SKM-1 (cell line): ENCODE data around the gene PPP4R3B.

Experiments
- DNase-seq: peaks from one replicate; lab custom pipeline; 2025; ENCODE audit not compliant: unreplicated experiment; lab: John Stamatoyannopoulos, UW

Gene PPP4R3B

DNA sequence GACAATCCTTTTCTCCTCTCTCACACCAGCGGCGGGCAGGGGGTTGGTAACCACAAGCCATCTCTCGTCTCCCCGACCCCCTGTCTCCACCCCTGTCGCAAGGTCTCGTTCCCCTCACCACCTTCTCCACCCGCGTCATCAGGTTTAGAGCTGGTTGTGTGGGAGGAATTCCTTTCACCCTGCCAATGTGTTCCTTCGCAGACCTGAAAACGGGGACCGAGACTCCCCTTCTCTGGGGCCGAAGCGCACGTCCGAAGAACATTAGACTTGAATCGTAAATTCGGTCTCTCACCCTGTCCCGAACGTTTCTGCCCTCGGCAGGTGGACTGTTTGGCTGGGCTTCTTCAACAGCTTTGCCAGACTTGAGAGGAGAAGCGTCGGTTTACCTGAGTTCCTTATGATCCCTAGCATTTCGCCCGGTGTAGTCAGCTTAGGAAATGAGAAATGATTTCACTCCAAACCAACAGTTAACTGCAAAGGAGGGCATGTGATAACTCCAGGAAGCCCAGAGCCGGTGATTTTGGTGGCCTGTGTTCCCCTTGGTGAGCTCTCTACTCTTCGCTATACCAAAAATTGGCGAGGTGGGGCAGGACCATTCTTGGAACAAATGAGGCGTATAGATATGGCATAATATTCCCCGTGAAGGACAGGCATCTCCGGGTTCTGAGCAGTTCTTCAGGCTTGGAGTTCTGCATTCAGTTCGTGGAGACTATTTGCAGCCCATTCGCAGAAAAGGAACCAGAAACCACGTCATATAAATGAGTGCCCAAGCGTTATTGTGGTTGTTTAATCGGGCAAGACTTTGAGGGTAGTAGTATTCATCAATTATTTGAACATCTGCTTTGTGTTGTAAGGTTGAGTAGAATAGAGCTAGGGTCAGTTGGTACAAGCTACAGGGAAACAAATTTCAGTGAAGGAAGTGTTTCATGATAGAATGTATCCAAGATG, 97.2 kb downstream of the PPP4R3B start:
- no peak for DNase-seq

DNA sequence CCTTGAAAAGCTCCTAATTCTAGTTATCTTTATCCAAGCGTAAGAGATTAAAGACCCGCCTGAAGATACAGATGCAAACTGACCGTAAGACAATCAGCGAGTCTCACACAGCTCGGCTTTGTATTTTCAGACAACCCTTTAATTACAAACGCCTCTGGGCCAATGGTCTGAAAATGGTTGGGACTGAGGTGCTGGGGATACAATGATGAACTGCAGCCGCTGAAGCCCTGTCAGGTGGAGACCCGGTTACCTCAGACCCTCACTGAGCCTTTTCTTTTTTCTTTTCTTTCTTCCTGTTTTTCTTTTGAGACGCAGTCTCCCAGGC, 98.6 kb downstream of the PPP4R3B start:
- DNase-seq = no peak

DNA sequence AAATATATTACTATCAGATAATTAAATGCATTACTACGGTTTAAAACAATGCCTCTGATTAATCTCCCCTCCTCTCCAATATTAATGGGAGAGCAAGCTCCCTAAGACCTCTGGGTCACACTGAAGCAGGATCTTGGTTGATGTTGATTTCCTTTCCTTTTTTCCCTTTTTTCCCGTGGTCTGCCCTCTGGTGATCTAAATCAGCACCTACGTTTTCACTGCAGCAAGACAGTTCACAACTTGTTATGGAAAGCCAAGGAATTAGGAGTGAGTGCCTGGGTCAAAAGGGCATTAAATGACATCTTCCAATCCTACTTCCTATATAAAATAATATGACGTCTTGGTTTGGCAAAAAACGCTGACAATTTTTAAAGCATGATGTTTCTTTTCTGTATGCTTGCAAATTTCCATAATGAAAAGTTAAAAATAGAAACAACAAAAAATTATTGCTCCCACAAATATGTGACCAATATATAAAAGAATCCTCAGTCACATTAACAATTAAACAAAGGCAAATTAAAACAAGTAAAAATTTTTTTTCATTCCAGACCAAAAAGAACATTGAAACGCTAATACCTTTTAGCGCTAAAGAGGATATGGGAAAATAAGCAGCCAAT, 105.8 kb downstream of the PPP4R3B start:
- no peak for DNase-seq

DNA sequence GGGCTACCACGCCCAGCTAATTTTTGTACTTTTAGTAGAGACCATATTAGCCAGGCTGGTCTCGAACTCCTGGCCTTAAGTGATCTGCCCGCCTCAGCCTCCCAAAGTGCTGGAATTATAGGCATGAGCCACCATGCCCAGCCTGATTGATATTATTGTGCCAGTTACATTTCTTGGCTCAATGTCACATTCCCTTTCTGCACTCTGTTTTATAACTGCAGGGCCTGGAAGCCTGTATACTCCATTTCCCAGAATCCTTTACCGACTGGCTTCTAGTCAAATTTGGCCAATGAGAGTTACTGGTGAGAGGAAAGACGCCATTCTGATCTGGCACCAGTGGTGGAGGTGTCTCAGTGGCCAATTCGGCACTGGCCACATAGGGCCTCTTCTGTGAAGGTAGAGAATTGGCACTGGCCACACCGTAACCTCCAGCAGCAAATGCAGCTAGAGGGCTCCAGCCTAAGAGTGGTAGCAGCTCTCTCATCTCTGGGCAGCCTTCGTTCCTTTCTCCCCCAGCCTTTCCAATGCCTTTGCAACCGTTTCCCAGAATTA, 114.8 kb downstream of the PPP4R3B start:
- no peak for DNase-seq

DNA sequence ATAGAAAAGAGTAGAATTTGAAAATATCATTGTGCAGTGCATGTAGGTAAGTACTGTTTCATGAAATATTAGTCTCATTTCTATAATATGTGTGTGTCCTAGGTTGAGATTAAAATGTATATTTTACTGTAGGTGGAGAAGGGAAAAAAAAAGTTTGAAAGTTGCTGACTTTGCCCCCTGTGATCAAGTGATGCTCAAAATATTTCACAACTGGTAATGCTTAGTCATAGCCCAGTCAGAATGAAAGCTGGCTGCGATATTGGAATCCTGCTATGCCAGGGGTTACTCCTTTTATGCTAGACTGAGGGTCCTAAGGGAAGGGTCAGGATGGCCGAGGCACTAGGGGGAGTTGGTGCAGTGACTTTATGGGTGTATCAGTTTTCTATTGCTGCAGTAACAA, 117.4 kb downstream of the PPP4R3B start:
- DNase-seq = no peak

DNA sequence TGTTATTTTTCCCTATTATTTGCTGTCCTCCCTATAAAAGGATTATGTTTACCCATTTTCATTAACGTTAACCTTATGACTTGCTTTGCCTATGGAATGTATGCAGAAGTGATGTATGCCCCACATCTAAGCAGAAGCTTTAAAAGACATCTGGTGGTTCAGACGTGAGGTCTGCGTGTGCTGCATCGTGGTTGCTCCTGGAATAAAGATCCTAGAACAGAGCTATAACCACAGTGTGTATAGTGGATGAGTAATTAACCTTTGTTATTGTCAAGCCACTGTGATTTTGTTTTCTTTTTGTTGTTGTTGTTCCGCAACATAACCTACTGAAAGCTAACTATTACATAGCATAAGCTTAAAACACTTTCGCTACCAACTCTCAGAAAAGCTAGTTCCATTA, 118.8 kb downstream of the PPP4R3B start:
- DNase-seq = no peak
